Liver (tissue), 5 donors: ENCODE data around the gene DPP6. TPM values are rescaled to one million over a fixed set of nuclear protein-coding genes. Genes with fewer than 3 reads are reported as not detected.

Experiments used
- GABPA ChIP-seq, 2 donors: IDR thresholded peaks in 1 of 2; conservative IDR thresholded peaks in 1 of 2; 2 replicates each; pipeline ENCODE4 v1.6.1; 2016; ENCODE audit warnings: antibody characterized with exemption in 2 of 2, mild to moderate bottlenecking in 1 of 2, moderate library complexity in 1 of 2
- polyA plus RNA-seq, 2 donors: library from polyadenylated mRNA; stranded (reverse) in 1 of 2; unstranded in 1 of 2; fragments of 200-250 nt in 1 of 2; fragments of >200 nt in 1 of 2; fragmentation: Nextera tagmentation in 1 of 2; extraction: Ambion mirVana in 1 of 2; gene quantifications; one replicate each; pipeline versions ENCODE4 v1.2.1 to v1.2.3, GENCODE V29; 2013 to 2015
- total RNA-seq, 2 donors: library from RNA; depleted of rRNA; stranded (reverse); fragments of >200 nt; gene quantifications; one replicate each; pipeline ENCODE4 v1.2.3, GENCODE V29; 2014
- donor health status: healthy.
- donor health status: healthy.
- donor health status: healthy.

The DPP6 gene
- total and polyA plus RNA-seq, 4 donors, result 0.01 TPM; not detected in 3

- TF ChIP-seq GABPA (IDR thresholded peaks at IDR 0.05 in 1 of 2, conservative IDR thresholded peaks at IDR 0.05 in 1 of 2), result no peak
Observed at GRCh38 chr7:154942691-154943090, 890.5 kb downstream of the DPP6 start (continued).
